Left lung (tissue), 10 donors: ENCODE data around the gene ZDHHC18. TPM values are rescaled to one million over a fixed set of nuclear protein-coding genes. Genes with fewer than 3 reads are reported as not detected.

Experiments used
- ATAC-seq: fragments of 200-7000 bp; cut with Tn5 transposase; one replicate; pipeline ENCODE4 v1.9.1; 2020; ENCODE audit warnings: moderate library complexity
- DNase-seq, 4 donors: peaks; one replicate each; pipeline ENCODE4 v3.0.0-alpha.2; 2013 to 2020
- H3K27ac ChIP-seq, 2 donors: fragments of 200-600 bp; sonication (generic) in 1 of 2; one replicate each; pipeline versions ENCODE4 v1.5.0 to v1.8.0; 2020 to 2021
- H3K27me3 ChIP-seq, 2 donors: fragments of 200-600 bp; sonication (generic) in 1 of 2; one replicate each; pipeline versions ENCODE4 v1.5.0 to v1.8.0; 2020 to 2021
- H3K36me3 ChIP-seq, 2 donors: fragments of 200-600 bp; sonication (generic) in 1 of 2; one replicate each; pipeline versions ENCODE4 v1.5.0 to v1.8.0; 2020 to 2021
- H3K4me1 ChIP-seq, 2 donors: fragments of 200-600 bp; one replicate each; pipeline ENCODE4 v1.8.0; 2021
- H3K4me3 ChIP-seq, 2 donors: fragments of 200-600 bp; sonication (generic) in 1 of 2; one replicate each; pipeline versions ENCODE4 v1.5.0 to v1.8.0; 2020 to 2021; ENCODE audit warnings: mild to moderate bottlenecking in 1 of 2
- H3K9me3 ChIP-seq, 2 donors: fragments of 200-600 bp; sonication (generic) in 1 of 2; one replicate each; pipeline versions ENCODE4 v1.5.0 to v1.8.0; 2020 to 2021
- CTCF ChIP-seq, 2 donors: fragments of 200-600 bp; sonication (generic) in 1 of 2; IDR thresholded peaks; one replicate each; pipeline versions ENCODE4 v1.5.0 to v1.8.0; 2021; ENCODE audit warnings: antibody characterized with exemption in 2 of 2
- intact Hi-C, 2 donors: fragments of 100-400 bp; cut with DNase I; formaldehyde crosslinking; loops; one replicate each; pipeline versions ENCODE4 v1.11.2 to v1.14.2; 2022
- polyA plus RNA-seq, 6 donors: library from polyadenylated mRNA; unstranded; fragments of 120-200 nt; gene quantifications; one replicate each; pipeline ENCODE4 v1.2.1, GENCODE V29; 2013; ENCODE audit not compliant: insufficient read length in 6 of 6
- total RNA-seq, 2 donors: library from RNA; stranded (reverse); fragmentation: NEBNext Ultra II Directional; extraction: Animal tissue kit (Norgen Biotek cat#: 25700); gene quantifications; one replicate each; pipeline ENCODE4 v1.2.1, GENCODE V29; 2021
- donor health status: DM: no; HTN: yes; CAD: no.
- donor health status: DM: no; HTN: no; CAD: no.

The ZDHHC18 gene
- total and polyA plus RNA-seq, 8 donors = 21.2 to 33.4 (median 24.2) TPM

- no peak for TF ChIP-seq CTCF (IDR thresholded peaks at IDR 0.05)
- Histone ChIP-seq H3K4me1 (peaks cover 9 to 27% of the 10 kb centered on the region in 2 donors), H3K36me3 (no peaks in the 10 kb centered on the region), H3K27ac (no peak overlapping the region), H3K4me3 (no peak overlapping the region), H3K9me3 (no peaks in the 10 kb centered on the region), H3K27me3 (no peaks in the 10 kb centered on the region)
- ATAC-seq (no peak), DNase-seq (no peak)
- intact Hi-C loops = no loop called here
Measured at GRCh38 chr1:26822737-26823395, 3.6 kb upstream of the ZDHHC18 start.

- no peaks in the 10 kb centered on the region for H3K9me3 ChIP-seq
- no peak for TF ChIP-seq CTCF (IDR thresholded peaks at IDR 0.05)
- no peaks in the 10 kb centered on the region for H3K36me3 ChIP-seq
- peak in 1 of 4 donors; percentile 67 for DNase-seq
- H3K27me3 ChIP-seq = no peaks in the 10 kb centered on the region
- H3K4me3 ChIP-seq = no peak overlapping the region
- peaks cover 14 to 45% of the 10 kb centered on the region in 2 donors for H3K4me1 ChIP-seq
- no peak overlapping the region for H3K27ac ChIP-seq
- ATAC-seq = no peak
- intact Hi-C loops = no loop called here
Measured at GRCh38 chr1:26824731-26825130, 1.8 kb upstream of the ZDHHC18 start.

- ATAC-seq = no peak
- Histone ChIP-seq H3K4me3 (peak overlapping the region; percentile 46 to 65), H3K27me3 (no peaks in the 10 kb centered on the region), H3K9me3 (no peaks in the 10 kb centered on the region), H3K36me3 (peaks cover 0 to 5% of the 10 kb centered on the region in 2 donors), H3K4me1 (peaks cover 14 to 59% of the 10 kb centered on the region in 2 donors), H3K27ac (peak overlapping the region; percentile 33 to 75)
- intact Hi-C loops = no loop called here
- TF ChIP-seq CTCF (IDR thresholded peaks at IDR 0.05) = no peak
- DNase-seq = peak in 1 of 4 donors; percentile 37
Measured at GRCh38 chr1:26827106-26827604, 667 bp downstream of the ZDHHC18 start.

GRCh38 chr1:26827663-26828062 is 1.2 kb downstream of the ZDHHC18 start:
- Histone ChIP-seq H3K4me1 (peaks cover 14 to 64% of the 10 kb centered on the region in 2 donors), H3K36me3 (peaks cover 0 to 10% of the 10 kb centered on the region in 2 donors), H3K27ac (peak overlapping the region in 1 of 2 donors; percentile 75), H3K4me3 (peak overlapping the region; percentile 46 to 65), H3K9me3 (no peaks in the 10 kb centered on the region), H3K27me3 (no peaks in the 10 kb centered on the region)
- no peak for TF ChIP-seq CTCF (IDR thresholded peaks at IDR 0.05)
- no peak for DNase-seq
- no peak for ATAC-seq
- intact Hi-C loops = no loop called here

GRCh38 chr1:26828411-26828991 is 2.0 kb downstream of the ZDHHC18 start:
- peak overlapping the region; percentile 13 to 75 for H3K27ac ChIP-seq
- H3K36me3 ChIP-seq = peaks cover 0 to 18% of the 10 kb centered on the region in 2 donors
- H3K4me1 ChIP-seq = peaks cover 14 to 73% of the 10 kb centered on the region in 2 donors
- TF ChIP-seq CTCF (IDR thresholded peaks at IDR 0.05) = no peak
- DNase-seq (peak in 2 of 4 donors; percentile 71 to 84), ATAC-seq (peak; percentile 33)
- H3K9me3 ChIP-seq = no peaks in the 10 kb centered on the region
- intact Hi-C loops = no loop called here
- peak overlapping the region in 1 of 2 donors; percentile 65 for H3K4me3 ChIP-seq
- H3K27me3 ChIP-seq = no peaks in the 10 kb centered on the region
